K562 (cell line): ENCODE results near the gene UVRAG. TPM values are rescaled to one million over a fixed set of nuclear protein-coding genes. Genes with fewer than 3 reads are reported as not detected.

ENCODE experiments used
- ATAC-seq: fragments of 200-7000 bp; cut with Tn5 transposase; 3 replicates; pipeline ENCODE4 v1.9.1; 2020; ENCODE audit warnings: moderate library complexity
- BruUV-seq: library from RNA; stranded (reverse); fragments of 400-500 nt; replicated peaks from 2 replicates; lab custom pipeline; 2021; lab: Mats Ljungman, UMichigan
- CTCF ChIA-PET: fragments of 300-600 bp; formaldehyde crosslinking; extraction: SDS; loops from one replicate; lab custom pipeline; 2021; ENCODE audit warnings: low intra/inter-chr PET ratio; lab: Yijun Ruan, JAX
- POLR2A ChIA-PET: fragments of 300-600, 350-650 bp; sonication (Branson Sonifier 250); formaldehyde crosslinking; extraction: SDS; loops from one replicate; lab custom pipeline; 2021; ENCODE audit warnings: antibody characterized with exemption, inconsistent platforms; lab: Yijun Ruan, JAX
- DNase-seq, 4 experiments: peaks; one replicate each; pipeline versions ENCODE4 v3.0.0 to v3.0.0-alpha.2; 2011 to 2018; ENCODE audit warnings: low spot score in 3 of 4, mixed read lengths in 3 of 4; ENCODE audit errors: extremely low read depth in 1 of 4
- FAIRE-seq: peaks from 2 replicates; lab custom pipeline; 2011; peaks lifted over from hg19 to GRCh38; lab: Jason Lieb, UNC
- H2AFZ ChIP-seq: 2 replicates; pipeline ENCODE4 v1.6.0; 2011; ENCODE audit warnings: low read depth, low read length, control low read depth, inconsistent platforms
- H3K27ac ChIP-seq: fragments of 200-600 bp; 3 replicates; pipeline ENCODE4 v1.8.0; 2011; ENCODE audit warnings: low read depth, mild to moderate bottlenecking, control low read depth, inconsistent platforms, low read length, moderate library complexity, mixed read lengths; ENCODE audit errors: extremely low read depth
- H3K27me3 ChIP-seq, 2 experiments: fragments of 300-600 bp in 1 of 2; 2 replicates in 1 of 2; 3 replicates in 1 of 2; pipeline versions ENCODE4 v1.6.0 to v1.8.0; 2011; ENCODE audit warnings: inconsistent platforms in 2 of 2, low read length in 2 of 2, mild to moderate bottlenecking in 1 of 2, mixed read lengths in 1 of 2, moderate library complexity in 1 of 2; ENCODE audit not compliant: control insufficient read depth in 2 of 2, insufficient read depth in 2 of 2
- H3K36me3 ChIP-seq: fragments of 300-600 bp; 3 replicates; pipeline ENCODE4 v1.8.0; 2011; ENCODE audit warnings: mild to moderate bottlenecking, low read length, inconsistent platforms; ENCODE audit not compliant: control insufficient read depth, insufficient read depth
- H3K4me1 ChIP-seq, 2 experiments: fragments of 200-600 bp in 1 of 2; replicated peaks in 1 of 2; 2 replicates in 1 of 2; 3 replicates in 1 of 2; pipeline versions ENCODE4 v1.5.1 to v1.8.0; 2011; ENCODE audit warnings: inconsistent platforms in 2 of 2, low read length in 2 of 2, mild to moderate bottlenecking in 1 of 2, mixed read lengths in 1 of 2, moderate library complexity in 1 of 2; ENCODE audit not compliant: control insufficient read depth in 2 of 2, insufficient read depth in 2 of 2
- H3K4me2 ChIP-seq: 2 replicates; pipeline ENCODE4 v1.6.1; 2011; ENCODE audit warnings: low read length, control low read depth, inconsistent platforms, mixed read lengths; ENCODE audit not compliant: insufficient read depth
- H3K4me3 ChIP-seq: fragments of 200-600 bp; sonication (generic), shearing (Covaris generic); 2 replicates; pipeline ENCODE4 v1.5.1; 2016; ENCODE audit warnings: control low read depth, inconsistent platforms
- H3K79me2 ChIP-seq: fragments of 200-600 bp; 3 replicates; pipeline ENCODE4 v1.8.0; 2011; ENCODE audit warnings: low read length, inconsistent platforms; ENCODE audit not compliant: control insufficient read depth, insufficient read depth
- H3K9ac ChIP-seq, 2 experiments: 2 replicates each; pipeline versions ENCODE4 v1.6.0 to v1.6.1; 2011; ENCODE audit warnings: low read depth in 2 of 2, low read length in 2 of 2, control low read depth in 1 of 2, inconsistent platforms in 1 of 2, mild to moderate bottlenecking in 1 of 2, mixed read lengths in 1 of 2; ENCODE audit not compliant: insufficient read depth in 1 of 2
- H3K9me1 ChIP-seq: one replicate; pipeline ENCODE4 v1.6.0; 2011; ENCODE audit warnings: inconsistent platforms, mild to moderate bottlenecking, low read length, moderate library complexity; ENCODE audit not compliant: control insufficient read depth, insufficient read depth
- H3K9me3 ChIP-seq: replicated peaks from 2 replicates; pipeline ENCODE4 v1.5.1; 2011; ENCODE audit warnings: low read depth, low read length, inconsistent platforms; ENCODE audit not compliant: control insufficient read depth, insufficient read depth
- H4K20me1 ChIP-seq: replicated peaks from 2 replicates; pipeline ENCODE4 v1.6.1; 2011; ENCODE audit warnings: low read length, inconsistent platforms, mixed read lengths; ENCODE audit not compliant: control insufficient read depth, insufficient read depth
- ASH1L ChIP-seq: fragments of 450-650 bp; IDR thresholded peaks from 2 replicates; pipeline ENCODE4 v1.6.1; 2018; ENCODE audit warnings: borderline replicate concordance, mild to moderate bottlenecking, low read depth; ENCODE audit not compliant: partially characterized antibody
- PHTF2 ChIP-seq: fragments of 250-450 bp; sonication (Bioruptor Pico); IDR thresholded peaks from 2 replicates; pipeline ENCODE4 v1.5.0; 2021; ENCODE audit warnings: mild to moderate bottlenecking
- POLR2A ChIP-seq: fragments of 450-650 bp; conservative IDR thresholded peaks from 2 replicates; pipeline ENCODE4 v1.6.1; 2016
- RNF219 ChIP-seq: fragments of 250-450 bp; sonication (Bioruptor Pico); IDR thresholded peaks from 2 replicates; pipeline ENCODE4 v1.5.0; 2022; ENCODE audit warnings: mild to moderate bottlenecking
- TBP ChIP-seq: optimal IDR thresholded peaks from 2 replicates; pipeline ENCODE3; 2011; ENCODE audit warnings: low read depth, low read length, improper control_type of control experiment
- USF1 ChIP-seq: sonication (generic); formaldehyde crosslinking; IDR thresholded peaks from 2 replicates; pipeline ENCODE4 v1.9.0; 2022; ENCODE audit warnings: mild to moderate bottlenecking, missing genetic modification reagents
- ZFP36 ChIP-seq: fragments of 150-350 bp; IDR thresholded peaks from 2 replicates; pipeline ENCODE4 v1.6.1; 2018; ENCODE audit warnings: low read length, low read depth; ENCODE audit not compliant: partially characterized antibody
- WGBS: fragments of 100-300 bp; shearing (Covaris generic); methylation state at CpG from one replicate; pipeline ENCODE4 v1.1.6; 2016; ENCODE audit warnings: low coverage, mixed read lengths; ENCODE audit not compliant: insufficient coverage; ENCODE audit errors: missing lambda C conversion rate; 5-methylcytosine and 5-hydroxymethylcytosine counted together
- in situ Hi-C: fragments of 300-500 bp; cut with MboI; formaldehyde crosslinking; loops from 4 replicates; pipeline ENCODE4 v1.15.0; 2018; ENCODE audit warnings: inconsistent platforms, mixed read lengths
- intact Hi-C: fragments of 100-400 bp; cut with micrococcal nuclease; formaldehyde crosslinking; loops from 2 replicates; pipeline ENCODE4 v1.14.2; 2022
- polyA plus RNA-seq, 8 experiments: library from polyadenylated mRNA; depleted of rRNA in 4 of 8; stranded (reverse) in 5 of 8; unstranded in 3 of 8; fragments of >200 nt; fragmentation: Nextera tagmentation in 2 of 8; fragmentation: Illumina TruSeq in 1 of 8; extraction: Ambion mirVana in 2 of 8; extraction: Trizol in 1 of 8; gene quantifications; 2 replicates each; pipeline versions ENCODE4 v1.2.1 to v1.2.3, GENCODE V29; 2011 to 2014; ENCODE audit warnings: inconsistent platforms in 1 of 8, missing spikeins in 1 of 8
- total RNA-seq, 7 experiments: library from RNA; depleted of rRNA in 6 of 7; stranded (reverse); fragments of >200 nt in 6 of 7; fragmentation: Illumina TruSeq in 2 of 7; extraction: Trizol in 2 of 7; gene quantifications; 2 replicates each; pipeline versions ENCODE4 v1.2.1 to v1.2.3, GENCODE V29; 2011 to 2021; ENCODE audit warnings: low replicate concordance in 1 of 7

Gene UVRAG
- total and polyA plus RNA-seq, 9 of the 15 experiments (the other 6 are each of a cell fraction or from before 2014, with no cell fraction given) = 3.1 to 17.8 (median 12.4) TPM

- DNase-seq (no peak), ATAC-seq (no peak), FAIRE-seq (no peak)
- Histone ChIP-seq H3K4me2 (no peak overlapping the region), H4K20me1 (no peaks in the 10 kb centered on the region), H2AFZ (no peak overlapping the region), H3K9me1 (no peaks in the 10 kb centered on the region), H3K27ac (no peak overlapping the region), H3K4me1 (peaks cover 0 to 6% of the 10 kb centered on the region in 2 experiments; a peak in 1 of 5 replicates), H3K4me3 (no peak overlapping the region)
- BruUV-seq = no TSS peak
- intact Hi-C loops = no loop called here
- WGBS = 15% methylated on average over 2 of the region's 2 CpGs
- TF ChIP-seq USF1 (no peak), POLR2A (no peak), ZFP36 (no peak), ASH1L (no peak), PHTF2 (CRISPR knock-in tag) (no peak), TBP (no peak), RNF219 (CRISPR knock-in tag) (no peak)
- TF ChIP-seq, all 486 proteins: peak for 0
- in situ Hi-C loops = loop anchor here (10.0 kb wide), 1 partner anchor 339 kb away; no protein-coding TSS in a partner anchor
- H3K27me3 ChIP-seq = no peaks in the 10 kb centered on the region
- CTCF ChIA-PET = no interaction called here
- H3K9me3 ChIP-seq = no peaks in the 10 kb centered on the region
- no peaks in the 10 kb centered on the region for H3K36me3 ChIP-seq
- POLR2A ChIA-PET = interaction anchor here (0.8 to 1.8 kb wide), 2 partner anchors 10 to 16 kb away, joined by 3 to 9 read pairs; no protein-coding TSS in a partner anchor
- H3K79me2 ChIP-seq = no peaks in the 10 kb centered on the region
- H3K9ac ChIP-seq = no peak overlapping the region
Observed at GRCh38 chr11:75784085-75784478, 30.9 kb upstream of the UVRAG start.
